GM21447 (cell line): ENCODE measurements around the gene TRPV5.
A peak's percentile ranks its signal among the peaks of the same experiment; 100 is the strongest.
"Not testable (repeated sequence)": the region's sequence is repeated elsewhere in the genome, so short reads cannot be mapped to it uniquely, and the experiment has no call there.

Source experiments
- ATAC-seq: cut with Tn5 transposase; IDR thresholded peaks from one replicate; pipeline ENCODE4 v1.9.1; 2021; ENCODE audit not compliant: unreplicated experiment

TRPV5 gene

DNA sequence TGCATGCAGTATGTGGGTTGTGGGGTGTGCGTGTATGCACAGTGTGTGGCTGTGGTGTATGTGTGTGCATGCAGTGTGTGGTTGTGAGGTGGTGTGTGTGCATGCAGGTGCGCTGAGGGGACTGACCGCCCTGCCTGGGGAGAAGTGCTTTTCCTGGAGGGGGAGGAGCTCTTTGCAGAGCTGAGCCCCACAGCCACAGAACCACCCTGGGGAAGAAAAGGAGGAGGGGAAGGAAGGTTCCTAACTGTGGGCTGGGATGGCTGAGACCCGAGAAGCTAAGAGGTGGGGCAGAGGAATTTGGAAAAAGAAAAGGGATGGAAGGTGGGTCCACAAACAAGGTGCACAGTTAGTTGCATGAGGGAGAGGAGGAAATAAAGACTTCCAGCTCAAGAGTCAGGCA is at the start of gene TRPV5:
Gene TRPV5 (minus strand): TSS at position 123 of the 400 bp plus-strand sequence. CDS start 287 bp downstream, outside the sequence.
- no peak for ATAC-seq

GRCh38 chr7:142978402-142978801 is 44.9 kb upstream of the TRPV5 start:
- ATAC-seq: not testable (repeated sequence)

DNA sequence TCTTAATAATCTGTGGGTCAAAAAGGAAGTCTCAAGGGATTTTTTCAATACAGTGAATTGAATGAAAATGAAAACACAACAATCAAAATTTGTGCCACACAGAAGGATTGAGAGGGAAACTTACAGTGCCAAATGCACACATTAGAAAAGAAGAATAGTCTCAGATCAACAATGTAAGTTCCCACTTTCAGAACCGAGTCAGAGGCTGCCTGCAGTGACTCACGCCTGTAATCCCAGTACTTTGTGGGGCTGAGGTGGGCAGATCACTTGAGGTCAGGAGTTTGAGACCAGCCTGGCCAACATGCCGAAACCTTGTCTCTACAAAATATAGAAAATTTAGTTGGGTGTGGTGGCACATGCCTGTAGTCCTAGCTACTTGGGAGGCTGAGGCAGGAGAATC is 41.1 kb upstream of the TRPV5 start:
- ATAC-seq: no peak

DNA sequence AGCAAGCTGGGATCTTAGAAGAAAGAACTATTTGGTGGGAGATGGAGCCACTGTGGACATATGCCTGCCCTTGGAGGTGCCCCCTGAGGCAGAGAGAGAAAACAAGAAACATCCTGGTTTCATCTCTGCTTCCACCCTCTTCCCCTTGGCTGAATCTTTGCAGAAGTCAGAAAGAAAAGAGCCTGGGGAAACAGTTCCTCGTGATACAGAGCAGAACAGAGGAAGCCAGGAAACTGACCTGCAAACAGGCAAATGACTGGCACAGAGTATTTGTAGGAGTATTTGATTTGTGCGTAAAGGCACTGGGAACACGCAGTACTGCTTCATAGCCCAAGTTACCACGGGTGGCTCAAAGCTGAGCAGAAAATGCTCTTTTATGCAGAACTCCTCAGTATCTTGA is 35.6 kb upstream of the TRPV5 start:
- ATAC-seq: no peak

GRCh38 chr7:142968229-142968628 is 34.7 kb upstream of the TRPV5 start:
- ATAC-seq: no peak

- no peak for ATAC-seq
Measured at GRCh38 chr7:142964502-142965246, 31.1 kb upstream of the TRPV5 start.

- no peak for ATAC-seq
Measured at GRCh38 chr7:142963993-142964392, 30.4 kb upstream of the TRPV5 start.

- no peak for ATAC-seq
Measured at GRCh38 chr7:142962991-142963390, 29.4 kb upstream of the TRPV5 start.

- ATAC-seq: no peak
Measured at GRCh38 chr7:142961973-142962926, 28.7 kb upstream of the TRPV5 start, which contains the start of gene KEL. Gene KEL (minus strand): TSS chr7:142962363. CDS start chr7:142962206, 157 bp downstream.

DNA sequence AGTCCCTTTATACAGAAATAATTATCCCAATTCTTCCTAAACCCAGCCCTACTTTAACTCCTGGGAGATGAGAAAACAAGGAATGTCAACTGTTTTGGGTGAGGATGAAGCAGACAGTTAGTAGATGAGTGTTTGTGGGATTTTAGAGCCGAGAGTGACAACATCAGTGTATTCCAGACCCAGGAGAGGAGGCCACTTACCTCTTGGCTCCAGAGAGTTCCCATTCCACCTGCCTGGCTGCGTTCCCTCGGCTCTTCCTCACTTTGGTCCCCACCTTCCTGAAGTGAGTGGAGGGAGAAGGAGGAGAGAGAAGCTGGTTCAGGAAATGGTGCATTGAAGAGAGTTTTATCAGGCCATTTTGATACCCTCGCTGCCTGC is 28.0 kb upstream of the TRPV5 start:
- ATAC-seq: no peak

DNA sequence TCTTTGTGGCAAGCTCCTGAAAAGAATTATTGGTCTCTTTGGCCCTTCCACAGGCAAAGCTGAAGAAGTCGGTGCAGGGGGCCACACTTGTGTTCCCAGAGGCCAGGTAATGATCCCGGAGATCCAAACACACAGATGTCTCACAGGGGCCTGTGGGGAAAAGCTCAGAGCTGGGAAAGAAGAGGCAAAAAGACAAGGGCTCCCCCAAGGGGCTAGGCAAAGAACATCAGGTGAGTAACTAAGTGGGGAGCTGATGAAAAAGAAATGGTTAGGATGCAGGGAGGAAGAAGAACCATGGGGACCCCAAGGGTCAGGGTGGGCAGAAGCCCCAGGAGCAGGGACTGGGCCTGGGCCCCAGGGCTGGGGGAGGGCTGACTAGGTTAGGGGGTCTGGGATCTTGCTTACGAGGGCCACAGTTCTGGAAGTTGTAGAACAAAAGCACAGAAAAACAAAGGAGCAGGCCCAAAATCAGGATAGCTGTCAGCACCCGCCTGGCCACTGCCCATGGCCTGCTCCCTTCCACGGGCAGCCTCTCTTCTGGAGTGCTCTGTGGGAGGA is 27.5 kb upstream of the TRPV5 start:
- ATAC-seq: no peak

GRCh38 chr7:142959202-142959601 is 25.7 kb upstream of the TRPV5 start:
- no peak for ATAC-seq

DNA sequence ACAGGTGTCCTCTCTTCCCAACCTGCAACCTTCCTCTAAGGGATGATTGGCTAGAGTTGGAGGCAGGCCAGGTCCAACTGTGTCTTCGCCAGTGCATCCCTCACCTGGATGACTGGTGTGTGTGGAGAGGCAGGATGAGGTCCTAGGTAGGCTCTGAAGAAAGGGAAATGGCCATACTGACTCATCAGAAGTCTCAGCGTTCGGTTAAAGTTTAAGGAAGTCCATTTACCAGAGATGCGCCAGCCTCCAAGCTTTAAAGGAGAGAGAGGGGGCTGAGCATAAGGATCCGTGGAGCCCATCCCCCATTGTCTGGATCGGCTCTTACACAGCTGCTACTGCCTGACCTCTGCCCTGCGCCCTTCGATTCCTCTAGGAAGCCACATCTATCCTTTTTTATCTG is 24.2 kb upstream of the TRPV5 start:
- ATAC-seq: no peak

GRCh38 chr7:142956951-142957623 is 23.5 kb upstream of the TRPV5 start:
- ATAC-seq: no peak

GRCh38 chr7:142954680-142955268 is 21.2 kb upstream of the TRPV5 start:
- ATAC-seq: peak; percentile 79

DNA sequence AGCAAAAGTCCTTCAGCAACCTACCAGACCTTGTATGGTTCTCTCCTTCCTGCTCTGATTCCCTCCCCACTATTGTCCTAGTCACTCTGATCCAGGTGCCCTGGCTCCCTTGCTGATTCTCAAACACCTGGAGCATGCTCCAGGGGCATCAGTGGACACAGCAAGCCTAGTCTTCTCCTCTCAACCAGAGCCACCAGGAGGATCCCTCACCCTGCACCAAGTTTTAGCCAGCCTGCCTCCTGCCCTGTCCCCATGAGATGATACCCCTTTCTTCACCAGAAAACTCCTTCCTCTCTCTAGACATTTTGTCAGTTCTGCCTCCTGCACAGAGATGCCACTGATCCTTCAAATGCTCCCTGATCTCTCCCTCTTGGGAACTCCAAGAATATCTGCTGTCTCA is 16.7 kb upstream of the TRPV5 start:
- ATAC-seq: no peak

DNA sequence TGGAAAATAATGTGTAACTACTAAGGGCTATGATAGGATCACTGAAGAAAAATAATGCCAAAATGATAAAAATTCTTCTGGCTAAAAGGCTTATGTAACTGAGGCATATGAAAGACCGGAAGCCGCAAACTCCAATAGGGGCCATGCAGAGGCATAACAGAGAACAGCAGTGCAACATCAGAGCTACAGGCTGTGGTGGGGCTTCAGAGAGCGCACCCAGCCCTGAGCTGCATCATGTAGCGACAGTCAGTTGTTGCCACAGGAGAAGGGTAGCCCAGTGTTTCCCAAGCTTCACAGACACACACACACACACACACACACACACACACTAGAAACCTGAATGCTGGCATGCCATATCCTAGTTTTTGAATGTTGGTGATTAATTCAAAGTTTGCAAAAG is 15.1 kb upstream of the TRPV5 start:
- ATAC-seq: no peak

GRCh38 chr7:142945001-142945400 is 11.5 kb upstream of the TRPV5 start:
- ATAC-seq: no peak

DNA sequence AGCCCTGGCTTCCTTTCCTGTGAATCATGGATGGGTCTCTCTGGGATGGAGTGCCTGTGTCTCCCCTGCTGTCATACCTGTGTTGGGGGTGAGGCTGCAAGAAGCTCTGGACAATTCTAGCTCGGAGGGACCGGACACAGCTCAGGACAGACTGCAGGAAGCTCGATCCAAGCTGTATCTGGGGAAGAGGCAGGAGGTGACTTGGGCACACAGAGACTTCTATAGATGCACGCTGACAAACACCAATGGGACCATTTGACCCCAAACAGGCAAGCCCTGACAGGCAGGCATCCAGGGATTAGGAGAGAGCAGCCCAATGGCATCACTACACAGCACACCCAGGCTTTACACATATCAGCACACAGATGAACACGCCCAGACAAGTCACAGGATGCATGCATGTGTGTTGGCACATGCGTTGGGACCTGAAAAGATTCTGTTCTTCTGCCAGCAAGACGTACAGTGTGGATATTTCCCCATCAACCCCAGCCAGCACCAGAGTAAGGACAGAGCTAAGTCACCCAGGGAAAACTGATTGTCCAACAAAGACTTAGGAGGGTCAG is 10.2 kb upstream of the TRPV5 start:
- ATAC-seq: no peak

GRCh38 chr7:142942746-142943145 is 9.2 kb upstream of the TRPV5 start:
- no peak for ATAC-seq
